Neural cell (in vitro differentiated cells): ENCODE measurements around the gene DST.

Experiments used
- CTCF ChIP-seq: fragments of 450-650 bp; IDR thresholded peaks from 2 replicates; pipeline ENCODE4 v1.5.1; 2014; ENCODE audit warnings: antibody characterized with exemption, mild to moderate bottlenecking, moderate library complexity; ENCODE audit not compliant: poor library complexity, severe bottlenecking
- EP300 ChIP-seq: fragments of 450-650 bp; conservative IDR thresholded peaks from 2 replicates; pipeline ENCODE4 v1.6.1; 2014; ENCODE audit warnings: antibody characterized with exemption, mild to moderate bottlenecking, moderate library complexity; ENCODE audit not compliant: poor library complexity, severe bottlenecking
- EZH2 ChIP-seq: fragments of 200-600, 300-800 bp; shearing (Covaris generic), sonication (generic); IDR thresholded peaks from 2 replicates; pipeline ENCODE4 v1.6.1; 2014; ENCODE audit warnings: antibody characterized with exemption, low read length, borderline replicate concordance, mild to moderate bottlenecking; ENCODE audit not compliant: insufficient read depth, poor library complexity, severe bottlenecking
- MXI1 ChIP-seq: fragments of 450-650 bp; conservative IDR thresholded peaks from 2 replicates; pipeline ENCODE4 v1.6.1; 2014; ENCODE audit warnings: antibody characterized with exemption, mild to moderate bottlenecking; ENCODE audit not compliant: poor library complexity, severe bottlenecking
- POLR2AphosphoS5 ChIP-seq: IDR thresholded peaks from 2 replicates; pipeline ENCODE4 v1.6.1; 2012
- RAD21 ChIP-seq: fragments of 450-650 bp; conservative IDR thresholded peaks from 2 replicates; pipeline ENCODE4 v1.6.1; 2014; ENCODE audit warnings: antibody characterized with exemption, mild to moderate bottlenecking, moderate library complexity
- SMC3 ChIP-seq: fragments of 450-650 bp; conservative IDR thresholded peaks from 2 replicates; pipeline ENCODE4 v1.6.1; 2014; ENCODE audit warnings: antibody characterized with exemption, mild to moderate bottlenecking, moderate library complexity; ENCODE audit not compliant: poor library complexity
- TAF1 ChIP-seq: IDR thresholded peaks from 2 replicates; pipeline ENCODE4 v1.6.1; 2012; ENCODE audit warnings: low read depth
- TF ChIP-seq, protein P1 (sequence below): IDR thresholded peaks from 2 replicates; pipeline ENCODE4 v1.6.1; 2012; ENCODE audit warnings: borderline replicate concordance

- no peak for TF ChIP-seq CTCF
- TF ChIP-seq POLR2AphosphoS5, result no peak
- TF ChIP-seq, protein P1, sequence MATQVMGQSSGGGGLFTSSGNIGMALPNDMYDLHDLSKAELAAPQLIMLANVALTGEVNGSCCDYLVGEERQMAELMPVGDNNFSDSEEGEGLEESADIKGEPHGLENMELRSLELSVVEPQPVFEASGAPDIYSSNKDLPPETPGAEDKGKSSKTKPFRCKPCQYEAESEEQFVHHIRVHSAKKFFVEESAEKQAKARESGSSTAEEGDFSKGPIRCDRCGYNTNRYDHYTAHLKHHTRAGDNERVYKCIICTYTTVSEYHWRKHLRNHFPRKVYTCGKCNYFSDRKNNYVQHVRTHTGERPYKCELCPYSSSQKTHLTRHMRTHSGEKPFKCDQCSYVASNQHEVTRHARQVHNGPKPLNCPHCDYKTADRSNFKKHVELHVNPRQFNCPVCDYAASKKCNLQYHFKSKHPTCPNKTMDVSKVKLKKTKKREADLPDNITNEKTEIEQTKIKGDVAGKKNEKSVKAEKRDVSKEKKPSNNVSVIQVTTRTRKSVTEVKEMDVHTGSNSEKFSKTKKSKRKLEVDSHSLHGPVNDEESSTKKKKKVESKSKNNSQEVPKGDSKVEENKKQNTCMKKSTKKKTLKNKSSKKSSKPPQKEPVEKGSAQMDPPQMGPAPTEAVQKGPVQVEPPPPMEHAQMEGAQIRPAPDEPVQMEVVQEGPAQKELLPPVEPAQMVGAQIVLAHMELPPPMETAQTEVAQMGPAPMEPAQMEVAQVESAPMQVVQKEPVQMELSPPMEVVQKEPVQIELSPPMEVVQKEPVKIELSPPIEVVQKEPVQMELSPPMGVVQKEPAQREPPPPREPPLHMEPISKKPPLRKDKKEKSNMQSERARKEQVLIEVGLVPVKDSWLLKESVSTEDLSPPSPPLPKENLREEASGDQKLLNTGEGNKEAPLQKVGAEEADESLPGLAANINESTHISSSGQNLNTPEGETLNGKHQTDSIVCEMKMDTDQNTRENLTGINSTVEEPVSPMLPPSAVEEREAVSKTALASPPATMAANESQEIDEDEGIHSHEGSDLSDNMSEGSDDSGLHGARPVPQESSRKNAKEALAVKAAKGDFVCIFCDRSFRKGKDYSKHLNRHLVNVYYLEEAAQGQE, result no peak
- TF ChIP-seq EZH2, result no peak
- TF ChIP-seq MXI1, result no peak
- TF ChIP-seq SMC3, result no peak
- TF ChIP-seq TAF1, result no peak
- TF ChIP-seq EP300, result no peak
- TF ChIP-seq RAD21, result no peak
Measured at GRCh38 chr6:56580271-56580670, 62.4 kb downstream of the DST start.
